Stimulated activated CD4-positive, alpha-beta T cell treated with anti-CD3 and anti-CD28 coated beads, TNF-alpha, amount 100 ng/mL, for 1 hour (primary cell): ENCODE results near the gene BDH1.
"Not testable (repeated sequence)": the region's sequence is repeated elsewhere in the genome, so short reads cannot be mapped to it uniquely, and the experiment has no call there.

Experiments used
- DNase-seq, 3 donors: peaks; one replicate each; pipeline ENCODE4 v3.0.0-alpha.2; 2020; ENCODE audit warnings: low read depth in 3 of 3, low spot score in 1 of 3

The BDH1 gene

GRCh38 chr3:197578376-197578775 lies 22.6 kb upstream of the BDH1 start:
- no peak for DNase-seq

GRCh38 chr3:197577366-197578074 lies 21.8 kb upstream of the BDH1 start:
- no peak for DNase-seq

- no peak for DNase-seq
Observed at GRCh38 chr3:197576838-197577237, 21.1 kb upstream of the BDH1 start.

DNA sequence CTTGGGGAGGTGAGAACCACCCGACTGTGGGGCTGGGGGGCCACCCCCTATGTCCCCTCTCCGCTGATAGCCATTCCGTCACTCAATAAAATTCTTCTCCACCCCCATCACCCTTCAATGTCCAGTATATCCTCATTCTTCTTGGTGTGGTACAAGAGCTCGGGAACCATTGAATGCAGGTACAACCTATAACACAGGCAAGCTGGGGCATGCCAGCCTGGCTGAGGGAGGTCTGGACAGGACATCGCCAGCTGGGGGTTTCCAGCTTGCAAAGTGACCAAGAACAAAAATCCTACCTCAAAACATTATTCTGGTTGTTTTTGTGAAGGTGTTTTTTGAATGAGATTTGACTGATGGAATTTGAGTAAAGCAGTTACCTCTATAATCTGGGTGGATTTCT lies 19.6 kb upstream of the BDH1 start:
- DNase-seq: no peak

GRCh38 chr3:197574396-197574991 lies 18.7 kb upstream of the BDH1 start:
- DNase-seq: not testable (repeated sequence)

GRCh38 chr3:197573048-197573767 lies 17.4 kb upstream of the BDH1 start:
- no peak for DNase-seq

DNA sequence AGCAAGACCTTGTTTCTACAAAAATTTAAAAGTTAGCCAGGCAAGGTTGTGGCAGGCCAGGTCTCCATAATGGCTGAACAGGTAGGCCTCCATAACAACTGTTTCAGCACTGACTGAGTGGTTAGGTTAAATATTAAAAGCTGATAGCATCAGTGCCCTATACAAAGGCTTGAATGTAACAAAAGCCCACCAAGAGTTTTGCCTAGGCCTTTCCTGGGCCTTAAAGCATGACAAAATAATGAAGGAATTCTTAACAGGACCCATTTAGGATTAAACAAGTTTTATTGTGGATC lies 16.1 kb upstream of the BDH1 start:
- not testable (repeated sequence) for DNase-seq

GRCh38 chr3:197571074-197571879 lies 15.5 kb upstream of the BDH1 start:
- DNase-seq: not testable (repeated sequence)

DNA sequence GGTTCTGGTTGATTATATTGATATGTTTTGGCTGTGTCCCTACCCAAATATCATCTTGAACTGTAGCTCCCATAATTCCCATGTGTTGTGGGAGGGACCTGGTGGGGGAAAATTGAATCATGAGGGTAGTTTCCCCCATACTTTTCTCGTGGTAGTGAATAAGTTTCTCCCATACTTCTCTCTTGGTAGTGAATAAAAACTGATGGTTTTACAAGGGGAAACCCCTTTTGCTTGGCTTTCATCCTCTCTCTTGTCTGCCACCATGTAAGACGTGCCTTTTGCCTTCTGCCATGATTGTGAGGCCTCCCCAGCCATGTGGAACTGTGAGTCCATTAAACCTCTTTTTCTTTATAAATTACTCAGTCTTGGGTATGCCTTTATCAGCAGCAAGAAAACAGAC lies 13.7 kb upstream of the BDH1 start:
- DNase-seq: not testable (repeated sequence)

GRCh38 chr3:197567904-197568681 lies 12.3 kb upstream of the BDH1 start:
- DNase-seq: no peak

DNA sequence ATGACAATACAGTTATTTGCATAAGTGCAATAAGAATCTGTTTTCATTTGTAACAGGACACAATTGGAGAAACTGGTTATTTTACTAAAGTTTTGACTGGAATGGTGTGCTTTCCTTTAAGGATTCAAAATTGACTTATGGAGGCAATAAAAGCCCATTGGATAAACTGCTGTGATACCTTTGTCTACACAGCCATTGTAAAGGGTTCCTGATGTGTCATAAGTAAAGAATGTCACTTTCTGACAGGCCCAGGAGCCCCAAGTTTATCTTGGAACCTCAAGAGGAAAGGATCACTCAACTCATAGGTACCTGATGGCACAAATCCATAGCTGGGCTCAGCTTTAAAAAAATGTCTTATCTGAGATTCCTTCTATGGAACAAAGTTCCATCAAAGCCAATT lies 10.4 kb upstream of the BDH1 start:
- not testable (repeated sequence) for DNase-seq

DNA sequence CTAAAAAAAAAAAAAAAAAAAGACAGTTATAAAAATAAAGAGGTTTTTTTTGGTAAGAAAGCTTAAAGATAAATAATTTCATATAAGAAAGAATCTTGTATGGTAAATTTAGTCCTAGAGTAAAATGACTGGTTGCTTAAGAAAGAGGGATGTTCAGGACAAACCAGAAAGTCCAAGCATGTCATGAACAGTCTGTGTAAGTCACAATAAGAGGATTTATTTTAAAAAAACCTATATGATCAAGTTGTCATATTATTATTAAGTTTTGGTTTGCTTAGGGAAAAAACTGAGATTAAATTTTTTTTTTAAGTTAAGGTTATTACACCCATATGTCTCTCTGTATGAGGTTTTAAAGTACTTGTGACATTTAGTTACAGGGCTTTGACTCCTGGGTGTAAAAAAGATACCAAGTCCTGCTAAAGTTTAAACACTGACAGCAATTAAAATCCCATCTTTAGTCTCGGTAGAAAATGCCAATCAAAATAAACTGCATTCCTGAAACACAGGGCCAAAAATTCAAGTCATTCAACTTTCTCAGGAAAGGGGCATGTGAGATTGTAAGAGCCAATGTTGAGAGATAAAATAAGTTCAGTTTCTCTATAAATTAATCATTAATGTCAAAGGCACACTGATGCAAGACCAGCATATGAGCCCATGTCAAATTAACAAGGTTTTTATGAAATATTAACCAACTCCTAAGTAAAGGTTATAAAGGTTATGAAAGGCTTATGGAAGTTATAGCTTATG lies 8.5 kb upstream of the BDH1 start:
- no peak for DNase-seq

GRCh38 chr3:197562398-197563251 lies 6.9 kb upstream of the BDH1 start:
- DNase-seq: no peak

DNA sequence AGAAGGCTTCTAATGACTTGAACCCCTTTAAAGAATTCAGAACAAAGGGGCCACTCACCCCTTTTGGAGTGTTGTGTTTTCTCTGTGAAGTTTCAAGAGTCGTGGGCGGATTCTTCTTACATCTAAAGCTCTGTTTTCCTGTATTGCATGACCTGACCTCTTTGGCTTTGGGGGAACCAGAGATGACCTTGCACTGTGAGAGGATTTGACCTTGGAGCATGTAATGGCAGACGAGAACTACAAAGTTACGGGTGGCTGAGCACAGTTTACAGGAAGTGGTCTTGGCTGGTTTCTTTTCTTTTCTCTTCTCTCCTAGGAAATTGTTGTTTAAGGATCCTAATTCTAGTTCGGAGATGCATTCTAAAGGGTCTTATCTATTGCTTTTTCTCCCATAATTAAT lies 6.2 kb upstream of the BDH1 start:
- no peak for DNase-seq

- no peak for DNase-seq
Observed at GRCh38 chr3:197559651-197560050, 3.9 kb upstream of the BDH1 start.

GRCh38 chr3:197554562-197555280 lies 1.0 kb downstream of the BDH1 start:
- DNase-seq: peak; percentile 70 to 80 (median 80)

GRCh38 chr3:197554196-197554561 lies 1.6 kb downstream of the BDH1 start:
- no peak for DNase-seq

- no peak for DNase-seq
Observed at GRCh38 chr3:197552198-197552597, 3.6 kb downstream of the BDH1 start.

GRCh38 chr3:197550489-197550888 lies 5.3 kb downstream of the BDH1 start:
- DNase-seq: no peak
